Neural cell (in vitro differentiated cells): Measurements from ENCODE around the gene ACE. TPM values are rescaled to one million over a fixed set of nuclear protein-coding genes. Genes with fewer than 3 reads are reported as not detected.

Experiments used
- H2AFZ ChIP-seq: fragments of 200-600, 300-800 bp; sonication (generic), shearing (Covaris generic); 2 replicates; pipeline ENCODE4 v1.6.0; 2014; ENCODE audit warnings: low read depth, mild to moderate bottlenecking, antibody characterized with exemption, low read length, moderate library complexity
- H3F3A ChIP-seq: fragments of 200-600 bp; shearing (Covaris generic); 2 replicates; pipeline ENCODE4 v1.6.1; 2016; ENCODE audit warnings: mild to moderate bottlenecking, moderate library complexity, mixed read lengths, antibody characterized with exemption, low read length; ENCODE audit not compliant: insufficient read depth, poor library complexity, severe bottlenecking
- H3K27ac ChIP-seq: fragments of 200-600, 300-800 bp; sonication (generic), shearing (Covaris generic); 2 replicates; pipeline ENCODE4 v1.5.1; 2014; ENCODE audit warnings: mild to moderate bottlenecking, low read length, moderate library complexity
- H3K27me3 ChIP-seq: fragments of 300-800, 200-600 bp; sonication (generic), shearing (Covaris generic); 2 replicates; pipeline ENCODE4 v1.6.0; 2014; ENCODE audit warnings: mild to moderate bottlenecking, low read depth, low read length, moderate library complexity; ENCODE audit not compliant: insufficient read depth
- H3K36me3 ChIP-seq: fragments of 300-800, 200-600 bp; sonication (generic), shearing (Covaris generic); 2 replicates; pipeline ENCODE4 v1.5.1; 2014; ENCODE audit warnings: mild to moderate bottlenecking, antibody characterized with exemption, low read length, moderate library complexity; ENCODE audit not compliant: insufficient read depth
- H3K4me2 ChIP-seq: fragments of 300-800, 200-600 bp; sonication (generic), shearing (Covaris generic); 2 replicates; pipeline ENCODE4 v1.6.0; 2014; ENCODE audit warnings: mild to moderate bottlenecking, low read length
- H3K4me3 ChIP-seq: fragments of 300-800, 200-600 bp; sonication (generic), shearing (Covaris generic); 2 replicates; pipeline ENCODE4 v1.5.1; 2014; ENCODE audit warnings: mild to moderate bottlenecking, low read length, moderate library complexity
- H3K79me2 ChIP-seq: fragments of 200-600 bp; shearing (Covaris generic); replicated peaks from 2 replicates; pipeline ENCODE4 v1.6.0; 2014; ENCODE audit warnings: mild to moderate bottlenecking, low read length, moderate library complexity; ENCODE audit not compliant: insufficient read depth
- H3K9ac ChIP-seq: fragments of 300-800, 200-600 bp; sonication (generic), shearing (Covaris generic); 2 replicates; pipeline ENCODE4 v1.6.1; 2016; ENCODE audit warnings: mild to moderate bottlenecking, low read length, mixed read lengths
- H3K9me2 ChIP-seq: fragments of 200-600 bp; shearing (Covaris generic); 2 replicates; pipeline ENCODE4 v1.6.1; 2016; ENCODE audit warnings: mild to moderate bottlenecking, low read length, mixed read lengths; ENCODE audit not compliant: insufficient read depth
- H3K9me3 ChIP-seq: fragments of 200-600, 300-800 bp; sonication (generic), shearing (Covaris generic); 2 replicates; pipeline ENCODE4 v1.6.1; 2016; ENCODE audit warnings: mild to moderate bottlenecking, mixed run types, low read length, moderate library complexity, mixed read lengths
- H4K20me1 ChIP-seq: fragments of 200-600 bp; shearing (Covaris generic); 2 replicates; pipeline ENCODE4 v1.6.1; 2016; ENCODE audit warnings: mild to moderate bottlenecking, mixed run types; ENCODE audit not compliant: insufficient read depth
- EP300 ChIP-seq: fragments of 450-650 bp; conservative IDR thresholded peaks from 2 replicates; pipeline ENCODE4 v1.6.1; 2014; ENCODE audit warnings: antibody characterized with exemption, mild to moderate bottlenecking, moderate library complexity; ENCODE audit not compliant: poor library complexity, severe bottlenecking
- EZH2 ChIP-seq: fragments of 200-600, 300-800 bp; shearing (Covaris generic), sonication (generic); IDR thresholded peaks from 2 replicates; pipeline ENCODE4 v1.6.1; 2014; ENCODE audit warnings: antibody characterized with exemption, low read length, borderline replicate concordance, mild to moderate bottlenecking; ENCODE audit not compliant: insufficient read depth, poor library complexity, severe bottlenecking
- MXI1 ChIP-seq: fragments of 450-650 bp; conservative IDR thresholded peaks from 2 replicates; pipeline ENCODE4 v1.6.1; 2014; ENCODE audit warnings: antibody characterized with exemption, mild to moderate bottlenecking; ENCODE audit not compliant: poor library complexity, severe bottlenecking
- POLR2AphosphoS5 ChIP-seq: IDR thresholded peaks from 2 replicates; pipeline ENCODE4 v1.6.1; 2012
- RAD21 ChIP-seq: fragments of 450-650 bp; conservative IDR thresholded peaks from 2 replicates; pipeline ENCODE4 v1.6.1; 2014; ENCODE audit warnings: antibody characterized with exemption, mild to moderate bottlenecking, moderate library complexity
- SMC3 ChIP-seq: fragments of 450-650 bp; conservative IDR thresholded peaks from 2 replicates; pipeline ENCODE4 v1.6.1; 2014; ENCODE audit warnings: antibody characterized with exemption, mild to moderate bottlenecking, moderate library complexity; ENCODE audit not compliant: poor library complexity
- TAF1 ChIP-seq: IDR thresholded peaks from 2 replicates; pipeline ENCODE4 v1.6.1; 2012; ENCODE audit warnings: low read depth
- polyA plus RNA-seq: library from polyadenylated mRNA; depleted of rRNA; stranded (reverse); fragments of >200 nt; gene quantifications from 2 replicates; pipeline ENCODE4 v1.2.3, GENCODE V29; 2014
- TF ChIP-seq, protein P1 (sequence below): fragments of 450-650 bp; IDR thresholded peaks from 2 replicates; pipeline ENCODE4 v1.5.1; 2014; ENCODE audit warnings: antibody characterized with exemption, mild to moderate bottlenecking, moderate library complexity; ENCODE audit not compliant: poor library complexity, severe bottlenecking
- TF ChIP-seq, protein P2 (sequence below): IDR thresholded peaks from 2 replicates; pipeline ENCODE4 v1.6.1; 2012; ENCODE audit warnings: borderline replicate concordance

Gene ACE
- polyA plus RNA-seq, 1 donor from 2014 or later: 1.5 TPM

DNA sequence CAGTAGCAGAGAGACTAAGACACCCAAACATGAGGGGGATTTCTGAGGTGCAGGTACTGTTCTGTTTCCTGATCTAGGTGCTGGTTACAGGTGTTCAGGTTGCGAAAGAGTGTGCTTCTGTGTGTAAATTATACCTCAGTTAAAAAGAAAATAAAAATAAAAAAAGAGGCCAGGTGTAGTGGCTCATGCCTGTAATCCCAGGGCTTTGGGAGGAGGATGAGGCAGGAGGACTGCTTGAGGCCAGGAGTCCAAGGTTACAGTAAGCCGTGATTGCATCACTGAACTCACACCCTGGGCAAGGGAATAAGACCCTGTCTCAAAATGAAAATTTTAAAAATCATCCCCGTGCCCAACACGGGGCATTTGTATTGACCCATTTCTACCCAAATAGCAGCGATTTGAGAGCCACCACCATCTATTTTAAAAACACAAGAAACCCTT is 70.2 kb downstream of the ACE start:
- peaks cover 7% of the 10 kb centered on the region for H3K79me2 ChIP-seq

More for the DNA sequence above, 70.2 kb downstream of the ACE start:
- no peak overlapping the region for H3K9ac ChIP-seq
- H3K9me2 ChIP-seq: no peaks in the 10 kb centered on the region
- no peak overlapping the region for H3K27ac ChIP-seq
- TF ChIP-seq SMC3 (no peak), EZH2 (no peak), TAF1 (no peak), EP300 (no peak), RAD21 (no peak), POLR2AphosphoS5 (no peak), MXI1 (no peak)
- TF ChIP-seq, protein P1, sequence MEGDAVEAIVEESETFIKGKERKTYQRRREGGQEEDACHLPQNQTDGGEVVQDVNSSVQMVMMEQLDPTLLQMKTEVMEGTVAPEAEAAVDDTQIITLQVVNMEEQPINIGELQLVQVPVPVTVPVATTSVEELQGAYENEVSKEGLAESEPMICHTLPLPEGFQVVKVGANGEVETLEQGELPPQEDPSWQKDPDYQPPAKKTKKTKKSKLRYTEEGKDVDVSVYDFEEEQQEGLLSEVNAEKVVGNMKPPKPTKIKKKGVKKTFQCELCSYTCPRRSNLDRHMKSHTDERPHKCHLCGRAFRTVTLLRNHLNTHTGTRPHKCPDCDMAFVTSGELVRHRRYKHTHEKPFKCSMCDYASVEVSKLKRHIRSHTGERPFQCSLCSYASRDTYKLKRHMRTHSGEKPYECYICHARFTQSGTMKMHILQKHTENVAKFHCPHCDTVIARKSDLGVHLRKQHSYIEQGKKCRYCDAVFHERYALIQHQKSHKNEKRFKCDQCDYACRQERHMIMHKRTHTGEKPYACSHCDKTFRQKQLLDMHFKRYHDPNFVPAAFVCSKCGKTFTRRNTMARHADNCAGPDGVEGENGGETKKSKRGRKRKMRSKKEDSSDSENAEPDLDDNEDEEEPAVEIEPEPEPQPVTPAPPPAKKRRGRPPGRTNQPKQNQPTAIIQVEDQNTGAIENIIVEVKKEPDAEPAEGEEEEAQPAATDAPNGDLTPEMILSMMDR: no peak
- TF ChIP-seq, protein P2, sequence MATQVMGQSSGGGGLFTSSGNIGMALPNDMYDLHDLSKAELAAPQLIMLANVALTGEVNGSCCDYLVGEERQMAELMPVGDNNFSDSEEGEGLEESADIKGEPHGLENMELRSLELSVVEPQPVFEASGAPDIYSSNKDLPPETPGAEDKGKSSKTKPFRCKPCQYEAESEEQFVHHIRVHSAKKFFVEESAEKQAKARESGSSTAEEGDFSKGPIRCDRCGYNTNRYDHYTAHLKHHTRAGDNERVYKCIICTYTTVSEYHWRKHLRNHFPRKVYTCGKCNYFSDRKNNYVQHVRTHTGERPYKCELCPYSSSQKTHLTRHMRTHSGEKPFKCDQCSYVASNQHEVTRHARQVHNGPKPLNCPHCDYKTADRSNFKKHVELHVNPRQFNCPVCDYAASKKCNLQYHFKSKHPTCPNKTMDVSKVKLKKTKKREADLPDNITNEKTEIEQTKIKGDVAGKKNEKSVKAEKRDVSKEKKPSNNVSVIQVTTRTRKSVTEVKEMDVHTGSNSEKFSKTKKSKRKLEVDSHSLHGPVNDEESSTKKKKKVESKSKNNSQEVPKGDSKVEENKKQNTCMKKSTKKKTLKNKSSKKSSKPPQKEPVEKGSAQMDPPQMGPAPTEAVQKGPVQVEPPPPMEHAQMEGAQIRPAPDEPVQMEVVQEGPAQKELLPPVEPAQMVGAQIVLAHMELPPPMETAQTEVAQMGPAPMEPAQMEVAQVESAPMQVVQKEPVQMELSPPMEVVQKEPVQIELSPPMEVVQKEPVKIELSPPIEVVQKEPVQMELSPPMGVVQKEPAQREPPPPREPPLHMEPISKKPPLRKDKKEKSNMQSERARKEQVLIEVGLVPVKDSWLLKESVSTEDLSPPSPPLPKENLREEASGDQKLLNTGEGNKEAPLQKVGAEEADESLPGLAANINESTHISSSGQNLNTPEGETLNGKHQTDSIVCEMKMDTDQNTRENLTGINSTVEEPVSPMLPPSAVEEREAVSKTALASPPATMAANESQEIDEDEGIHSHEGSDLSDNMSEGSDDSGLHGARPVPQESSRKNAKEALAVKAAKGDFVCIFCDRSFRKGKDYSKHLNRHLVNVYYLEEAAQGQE: no peak
- no peaks in the 10 kb centered on the region for H3F3A ChIP-seq
- H3K9me3 ChIP-seq: no peaks in the 10 kb centered on the region
- no peak overlapping the region for H2AFZ ChIP-seq
- H3K4me3 ChIP-seq: no peak overlapping the region
- H4K20me1 ChIP-seq: no peaks in the 10 kb centered on the region
- no peak overlapping the region for H3K4me2 ChIP-seq
- no peaks in the 10 kb centered on the region for H3K27me3 ChIP-seq
- no peaks in the 10 kb centered on the region for H3K36me3 ChIP-seq

Other genes starting within 250 kb of the ACE start
- gene CYB561, start 30.8 kb upstream of the ACE start, polyA plus RNA-seq: 14.3 and 15.7 TPM in 2 replicates
- gene KCNH6, start 46.3 kb downstream of the ACE start, polyA plus RNA-seq: not detected in 2 replicates
- gene DCAF7, start 73.4 kb downstream of the ACE start, polyA plus RNA-seq: 35.3 and 38.3 TPM in 2 replicates
- gene TACO1, start 123.8 kb downstream of the ACE start, polyA plus RNA-seq: 15.8 and 16.2 TPM in 2 replicates
- 16.6 and 24.5 TPM in 2 replicates for gene MAP3K3, start 145.4 kb downstream of the ACE start, polyA plus RNA-seq
- 116 and 132 TPM in 2 replicates for gene LIMD2, start 223.1 kb downstream of the ACE start, polyA plus RNA-seq